Activated gamma-delta T cell treated with anti-CD3 and anti-CD28 coated beads, Interleukin-2, amount 50 U/mL, for 16 hours (primary cell): ENCODE results near the gene NELL1.

Source experiments
- DNase-seq: peaks from one replicate; pipeline ENCODE4 v3.0.0-alpha.2; 2020; ENCODE audit warnings: low read depth

The NELL1 gene

GRCh38 chr11:21346361-21346760 lies 677.0 kb downstream of the NELL1 start:
- DNase-seq, result no peak

- no peak for DNase-seq
Observed at GRCh38 chr11:21350613-21351012, 681.2 kb downstream of the NELL1 start.

- DNase-seq, result no peak
Observed at GRCh38 chr11:21353425-21353824, 684.0 kb downstream of the NELL1 start.

- no peak for DNase-seq
Observed at GRCh38 chr11:21364866-21365624, 695.7 kb downstream of the NELL1 start.

- no peak for DNase-seq
Observed at GRCh38 chr11:21369947-21370346, 700.6 kb downstream of the NELL1 start.

- DNase-seq, result no peak
Observed at GRCh38 chr11:21371044-21371443, 701.7 kb downstream of the NELL1 start.

GRCh38 chr11:21372672-21373071 lies 703.3 kb downstream of the NELL1 start:
- no peak for DNase-seq

GRCh38 chr11:21374376-21374775 lies 705.0 kb downstream of the NELL1 start:
- DNase-seq, result no peak

GRCh38 chr11:21385669-21386440 lies 716.5 kb downstream of the NELL1 start:
- no peak for DNase-seq

GRCh38 chr11:21390430-21390829 lies 721.0 kb downstream of the NELL1 start:
- DNase-seq, result no peak

- no peak for DNase-seq
Observed at GRCh38 chr11:21396342-21397008, 727.1 kb downstream of the NELL1 start.

GRCh38 chr11:21398195-21398594 lies 728.8 kb downstream of the NELL1 start:
- no peak for DNase-seq

- DNase-seq, result no peak
Observed at GRCh38 chr11:21401496-21401895, 732.1 kb downstream of the NELL1 start.

- no peak for DNase-seq
Observed at GRCh38 chr11:21402274-21402673, 732.9 kb downstream of the NELL1 start.

GRCh38 chr11:21403069-21403468 lies 733.7 kb downstream of the NELL1 start:
- no peak for DNase-seq

GRCh38 chr11:21405422-21405821 lies 736.0 kb downstream of the NELL1 start:
- no peak for DNase-seq

- DNase-seq, result no peak
Observed at GRCh38 chr11:21410513-21410912, 741.1 kb downstream of the NELL1 start.

GRCh38 chr11:21411104-21411503 lies 741.7 kb downstream of the NELL1 start:
- DNase-seq, result no peak

- no peak for DNase-seq
Observed at GRCh38 chr11:21411597-21411996, 742.2 kb downstream of the NELL1 start.

- no peak for DNase-seq
Observed at GRCh38 chr11:21412652-21413383, 743.4 kb downstream of the NELL1 start.

GRCh38 chr11:21414953-21415352 lies 745.6 kb downstream of the NELL1 start:
- DNase-seq, result no peak

GRCh38 chr11:21415606-21416005 lies 746.2 kb downstream of the NELL1 start:
- DNase-seq, result no peak
